Caco-2 (cell line): ENCODE measurements around the gene FCGBP. TPM values are rescaled to one million over a fixed set of nuclear protein-coding genes. Genes with fewer than 3 reads are reported as not detected.
"Not testable (repeated sequence)": the region's sequence is repeated elsewhere in the genome, so short reads cannot be mapped to it uniquely, and the experiment has no call there.

Experiments
- BruUV-seq: library from RNA; stranded (reverse); fragments of 400-500 nt; replicated peaks from 2 replicates; lab custom pipeline; 2021; lab: Mats Ljungman, UMichigan
- CTCF ChIA-PET: fragments of 300-600 bp; sonication (Branson Sonifier 250); formaldehyde crosslinking; loops from one replicate; lab custom pipeline; 2022; ENCODE audit warnings: antibody characterized with exemption; lab: Charles Lee
- POLR2A ChIA-PET: fragments of 300-600 bp; sonication (Branson Sonifier 250); formaldehyde crosslinking; loops from one replicate; lab custom pipeline; 2022; ENCODE audit warnings: antibody characterized with exemption; lab: Charles Lee
- DNase-seq, 2 experiments: peaks; one replicate each; pipeline versions ENCODE4 v3.0.0 to v3.0.0-alpha.2; 2020 to 2022
- H3K27me3 ChIP-seq: replicated peaks from 2 replicates; pipeline ENCODE4 v1.6.0; 2011; ENCODE audit warnings: low read length; ENCODE audit not compliant: control insufficient read depth, insufficient read depth
- H3K36me3 ChIP-seq: 2 replicates; pipeline ENCODE4 v1.5.1; 2011; ENCODE audit warnings: low read length; ENCODE audit not compliant: control insufficient read depth, insufficient read depth
- H3K4me1 ChIP-seq: fragments of 250-450 bp; sonication (Bioruptor Pico); 2 replicates; pipeline ENCODE4 v1.5.1; 2020; ENCODE audit warnings: mild to moderate bottlenecking
- H3K4me3 ChIP-seq: 2 replicates; pipeline ENCODE4 v1.5.1; 2011; ENCODE audit warnings: low read depth, mild to moderate bottlenecking, control low read depth, low read length
- H3K9me3 ChIP-seq: fragments of 250-450 bp; sonication (Bioruptor Pico); 2 replicates; pipeline ENCODE4 v1.5.1; 2020; ENCODE audit warnings: mild to moderate bottlenecking, moderate library complexity
- H3K27ac Mint-ChIP-seq: one replicate; pipeline ENCODE4 v1.8.0; 2022; ENCODE audit warnings: mixed read lengths; ENCODE audit not compliant: unreplicated experiment
- H3K27me3 Mint-ChIP-seq: one replicate; pipeline ENCODE4 v1.8.0; 2022; ENCODE audit warnings: mixed read lengths; ENCODE audit not compliant: insufficient read depth, unreplicated experiment
- H3K36me3 Mint-ChIP-seq: one replicate; pipeline ENCODE4 v1.8.0; 2022; ENCODE audit warnings: mild to moderate bottlenecking, mixed read lengths; ENCODE audit not compliant: insufficient read depth, unreplicated experiment
- H3K4me1 Mint-ChIP-seq: one replicate; pipeline ENCODE4 v1.8.0; 2022; ENCODE audit warnings: low read depth, mixed read lengths; ENCODE audit not compliant: unreplicated experiment
- H3K4me3 Mint-ChIP-seq: one replicate; pipeline ENCODE4 v1.8.0; 2022; ENCODE audit warnings: mild to moderate bottlenecking, moderate library complexity, mixed read lengths; ENCODE audit not compliant: unreplicated experiment
- H3K9me3 Mint-ChIP-seq: one replicate; pipeline ENCODE4 v1.8.0; 2022; ENCODE audit warnings: mixed read lengths; ENCODE audit not compliant: unreplicated experiment
- intact Hi-C: fragments of 100-400 bp; cut with micrococcal nuclease; formaldehyde crosslinking; loops from one replicate; pipeline ENCODE4 v1.10.0; 2022; ENCODE audit not compliant: unreplicated experiment
- total RNA-seq: library from RNA; stranded (reverse); gene quantifications from 2 replicates; pipeline ENCODE4 v1.2.3, GENCODE V29; 2022
- TF ChIP-seq, protein P1 (sequence below), 2 experiments: fragments of 200-600 bp in 1 of 2; IDR thresholded peaks; 1 replicate in 1 of 2; 2 replicates in 1 of 2; pipeline versions ENCODE4 v1.5.1 to v1.8.0; 2011 to 2022; ENCODE audit warnings: antibody characterized with exemption in 1 of 2, control low read depth in 1 of 2, inconsistent platforms in 1 of 2, low read depth in 1 of 2, low read length in 1 of 2, mild to moderate bottlenecking in 1 of 2, moderate library complexity in 1 of 2; ENCODE audit not compliant: insufficient read depth in 1 of 2, severe bottlenecking in 1 of 2, unreplicated experiment in 1 of 2

The FCGBP gene
- total RNA-seq, 1 experiment from 2014 or later: 0.16 TPM

DNA sequence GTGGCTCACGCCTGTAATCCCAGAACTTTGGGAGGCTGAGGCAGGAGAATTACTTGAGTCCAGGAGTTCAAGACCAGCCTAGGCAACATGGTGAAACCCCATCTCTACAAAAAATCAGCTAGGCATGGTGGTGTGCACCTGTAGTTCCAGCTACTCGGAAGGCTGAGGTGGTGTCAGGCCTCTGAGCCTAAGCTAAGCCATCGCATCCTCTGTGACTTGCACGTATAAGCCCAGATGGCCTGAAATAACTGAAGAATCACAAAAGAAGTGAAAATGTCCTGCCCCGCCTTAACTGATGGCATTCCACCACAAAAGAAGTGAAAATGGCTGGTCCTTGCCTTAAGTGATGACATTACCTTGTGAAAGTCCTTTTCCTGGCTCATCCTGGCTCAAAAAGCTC, 23.5 kb upstream of the FCGBP start:
- BruUV-seq, H3K27ac Mint-ChIP-seq, H3K36me3 ChIP-seq, intact Hi-C loops, H3K9me3 ChIP-seq, H3K4me3 ChIP-seq, H3K4me3 Mint-ChIP-seq, H3K27me3 Mint-ChIP-seq, H3K9me3 Mint-ChIP-seq, POLR2A ChIA-PET, CTCF ChIA-PET, H3K27me3 ChIP-seq, H3K36me3 Mint-ChIP-seq, H3K4me1 ChIP-seq, DNase-seq: not testable (repeated sequence)
- H3K4me1 Mint-ChIP-seq: peaks cover 13% of the 10 kb centered on the region

DNA sequence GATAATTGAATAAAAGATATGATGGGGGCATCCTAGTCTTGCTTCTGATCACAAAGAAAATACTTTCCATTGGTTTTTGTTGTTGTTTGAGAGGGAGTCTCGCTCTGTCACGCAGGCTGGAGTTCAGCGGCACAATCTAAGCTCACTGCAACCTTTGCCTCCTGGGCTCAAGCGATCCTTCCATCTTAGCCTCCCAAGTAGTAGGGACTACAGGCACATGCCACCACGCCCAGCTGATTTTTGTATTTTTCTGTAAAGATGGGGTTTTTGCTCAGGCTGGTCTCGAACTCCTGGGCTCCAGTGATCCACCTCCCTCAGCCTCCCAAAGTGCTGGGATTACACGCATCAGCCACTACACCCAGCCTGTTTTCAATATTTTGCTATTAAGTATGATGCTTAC, 19.5 kb upstream of the FCGBP start:
- no TSS peak for BruUV-seq
- Mint-ChIP-seq H3K36me3 (no peaks in the 10 kb centered on the region), H3K27me3 (peaks cover 3% of the 10 kb centered on the region), H3K27ac (no peak overlapping the region), H3K9me3 (no peaks in the 10 kb centered on the region), H3K4me3 (no peak overlapping the region), H3K4me1 (no peaks in the 10 kb centered on the region)
- Histone ChIP-seq H3K27me3 (no peaks in the 10 kb centered on the region), H3K4me1 (no peaks in the 10 kb centered on the region), H3K36me3 (no peaks in the 10 kb centered on the region), H3K9me3 (no peaks in the 10 kb centered on the region), H3K4me3 (no peak overlapping the region)
- TF ChIP-seq, protein P1, sequence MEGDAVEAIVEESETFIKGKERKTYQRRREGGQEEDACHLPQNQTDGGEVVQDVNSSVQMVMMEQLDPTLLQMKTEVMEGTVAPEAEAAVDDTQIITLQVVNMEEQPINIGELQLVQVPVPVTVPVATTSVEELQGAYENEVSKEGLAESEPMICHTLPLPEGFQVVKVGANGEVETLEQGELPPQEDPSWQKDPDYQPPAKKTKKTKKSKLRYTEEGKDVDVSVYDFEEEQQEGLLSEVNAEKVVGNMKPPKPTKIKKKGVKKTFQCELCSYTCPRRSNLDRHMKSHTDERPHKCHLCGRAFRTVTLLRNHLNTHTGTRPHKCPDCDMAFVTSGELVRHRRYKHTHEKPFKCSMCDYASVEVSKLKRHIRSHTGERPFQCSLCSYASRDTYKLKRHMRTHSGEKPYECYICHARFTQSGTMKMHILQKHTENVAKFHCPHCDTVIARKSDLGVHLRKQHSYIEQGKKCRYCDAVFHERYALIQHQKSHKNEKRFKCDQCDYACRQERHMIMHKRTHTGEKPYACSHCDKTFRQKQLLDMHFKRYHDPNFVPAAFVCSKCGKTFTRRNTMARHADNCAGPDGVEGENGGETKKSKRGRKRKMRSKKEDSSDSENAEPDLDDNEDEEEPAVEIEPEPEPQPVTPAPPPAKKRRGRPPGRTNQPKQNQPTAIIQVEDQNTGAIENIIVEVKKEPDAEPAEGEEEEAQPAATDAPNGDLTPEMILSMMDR (IDR thresholded peaks at IDR 0.05; ENCODE audit: insufficient read depth in 1 of 2, low read depth in 1 of 2, low read length in 1 of 2, severe bottlenecking in 1 of 2, unreplicated experiment in 1 of 2): no peak
- ChIA-PET CTCF (no interaction called here), POLR2A (no interaction called here)
- DNase-seq: no peak
- intact Hi-C loops: no loop called here

DNA sequence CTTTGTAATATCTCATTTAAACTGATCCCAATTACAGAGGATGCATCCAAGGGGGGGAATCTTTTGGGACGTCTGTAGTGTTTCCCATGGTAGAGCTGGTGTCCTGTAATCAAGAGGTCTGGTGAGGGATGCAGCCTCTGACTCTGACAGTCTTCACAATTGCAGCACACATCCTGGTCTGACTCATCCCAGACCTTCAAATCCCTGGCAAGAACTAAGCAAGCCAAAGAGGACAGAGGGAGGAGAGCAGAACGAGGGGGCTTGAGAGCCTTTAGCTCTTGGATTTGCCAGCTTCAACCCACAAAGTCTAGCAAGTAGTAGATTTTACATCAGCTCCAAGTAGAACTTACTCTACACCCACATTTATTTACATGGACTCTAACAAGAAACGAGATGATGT, 17.3 kb upstream of the FCGBP start:
- Histone ChIP-seq H3K4me1 (no peaks in the 10 kb centered on the region), H3K36me3 (no peaks in the 10 kb centered on the region), H3K4me3 (no peak overlapping the region), H3K9me3 (no peaks in the 10 kb centered on the region), H3K27me3 (no peaks in the 10 kb centered on the region)
- Mint-ChIP-seq H3K4me1 (no peaks in the 10 kb centered on the region), H3K36me3 (no peaks in the 10 kb centered on the region), H3K9me3 (no peaks in the 10 kb centered on the region), H3K27me3 (peaks cover 3% of the 10 kb centered on the region), H3K4me3 (no peak overlapping the region), H3K27ac (no peak overlapping the region)
- DNase-seq: no peak
- ChIA-PET CTCF (no interaction called here), POLR2A (no interaction called here)
- intact Hi-C loops: no loop called here
- no TSS peak for BruUV-seq
- TF ChIP-seq, protein P1 (IDR thresholded peaks at IDR 0.05; ENCODE audit: insufficient read depth in 1 of 2, low read depth in 1 of 2, low read length in 1 of 2, severe bottlenecking in 1 of 2, unreplicated experiment in 1 of 2): no peak
